Endothelial cell (in vitro differentiated cells): ENCODE measurements around the gene MMP24. TPM values are rescaled to one million over a fixed set of nuclear protein-coding genes. Genes with fewer than 3 reads are reported as not detected.

ENCODE experiments used
- DNase-seq: peaks from one replicate; pipeline ENCODE4 v3.0.0; 2021; ENCODE audit warnings: low spot score
- H3K27ac Mint-ChIP-seq: one replicate; pipeline ENCODE4 v1.8.0; 2021; ENCODE audit warnings: mixed read lengths, inconsistent platforms; ENCODE audit not compliant: unreplicated experiment
- H3K27me3 Mint-ChIP-seq: one replicate; pipeline ENCODE4 v1.8.0; 2021; ENCODE audit warnings: mild to moderate bottlenecking, moderate library complexity, mixed read lengths, inconsistent platforms; ENCODE audit not compliant: unreplicated experiment
- H3K36me3 Mint-ChIP-seq: one replicate; pipeline ENCODE4 v1.8.0; 2021; ENCODE audit warnings: mild to moderate bottlenecking, low read depth, mixed read lengths, inconsistent platforms; ENCODE audit not compliant: unreplicated experiment
- H3K4me1 Mint-ChIP-seq: one replicate; pipeline ENCODE4 v1.8.0; 2021; ENCODE audit warnings: mild to moderate bottlenecking, mixed read lengths, inconsistent platforms; ENCODE audit not compliant: unreplicated experiment
- H3K4me3 Mint-ChIP-seq: one replicate; pipeline ENCODE4 v1.8.0; 2021; ENCODE audit warnings: mild to moderate bottlenecking, mixed read lengths, inconsistent platforms; ENCODE audit not compliant: unreplicated experiment
- H3K9me3 Mint-ChIP-seq: one replicate; pipeline ENCODE4 v1.8.0; 2021; ENCODE audit warnings: mixed read lengths, inconsistent platforms; ENCODE audit not compliant: unreplicated experiment
- total RNA-seq: library from RNA; stranded (reverse); fragmentation: NEBNext Ultra II Directional; extraction: Animal tissue kit (Norgen Biotek cat#: 25700); gene quantifications from one replicate; pipeline ENCODE4 v1.2.1, GENCODE V29; 2021; ENCODE audit not compliant: unreplicated experiment
- TF ChIP-seq, protein P1 (sequence below): fragments of 200-600 bp; sonication (generic); IDR thresholded peaks from one replicate; pipeline ENCODE4 v1.5.0; 2021; ENCODE audit warnings: antibody characterized with exemption; ENCODE audit not compliant: unreplicated experiment

MMP24 gene
- total RNA-seq, 1 donor from 2014 or later: 9.1 TPM

DNA sequence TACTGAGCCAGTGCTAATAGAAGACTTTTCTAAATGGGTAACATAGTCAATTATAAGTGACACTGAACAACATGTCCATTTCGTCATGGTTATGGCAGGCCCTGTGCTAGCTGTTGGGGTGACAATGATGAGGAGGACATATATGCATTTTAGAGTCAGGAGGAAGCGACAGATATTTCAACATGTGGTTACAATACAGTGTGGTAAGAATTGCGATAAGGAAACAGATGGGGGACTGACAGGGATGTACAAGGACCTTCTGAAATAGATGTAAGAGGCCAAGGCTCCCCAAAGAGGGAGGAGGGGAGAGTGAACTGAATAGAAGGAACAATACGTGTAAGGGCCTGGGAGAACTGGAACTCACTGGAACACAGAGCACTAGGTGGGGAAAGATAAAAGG lies 11.7 kb downstream of the MMP24 start:
- Mint-ChIP-seq H3K9me3 (no peaks in the 10 kb centered on the region), H3K27me3 (peaks cover 8% of the 10 kb centered on the region), H3K4me1 (peaks cover 20% of the 10 kb centered on the region), H3K27ac (no peak overlapping the region), H3K4me3 (no peak overlapping the region), H3K36me3 (peaks cover 6% of the 10 kb centered on the region)
- TF ChIP-seq, protein P1, sequence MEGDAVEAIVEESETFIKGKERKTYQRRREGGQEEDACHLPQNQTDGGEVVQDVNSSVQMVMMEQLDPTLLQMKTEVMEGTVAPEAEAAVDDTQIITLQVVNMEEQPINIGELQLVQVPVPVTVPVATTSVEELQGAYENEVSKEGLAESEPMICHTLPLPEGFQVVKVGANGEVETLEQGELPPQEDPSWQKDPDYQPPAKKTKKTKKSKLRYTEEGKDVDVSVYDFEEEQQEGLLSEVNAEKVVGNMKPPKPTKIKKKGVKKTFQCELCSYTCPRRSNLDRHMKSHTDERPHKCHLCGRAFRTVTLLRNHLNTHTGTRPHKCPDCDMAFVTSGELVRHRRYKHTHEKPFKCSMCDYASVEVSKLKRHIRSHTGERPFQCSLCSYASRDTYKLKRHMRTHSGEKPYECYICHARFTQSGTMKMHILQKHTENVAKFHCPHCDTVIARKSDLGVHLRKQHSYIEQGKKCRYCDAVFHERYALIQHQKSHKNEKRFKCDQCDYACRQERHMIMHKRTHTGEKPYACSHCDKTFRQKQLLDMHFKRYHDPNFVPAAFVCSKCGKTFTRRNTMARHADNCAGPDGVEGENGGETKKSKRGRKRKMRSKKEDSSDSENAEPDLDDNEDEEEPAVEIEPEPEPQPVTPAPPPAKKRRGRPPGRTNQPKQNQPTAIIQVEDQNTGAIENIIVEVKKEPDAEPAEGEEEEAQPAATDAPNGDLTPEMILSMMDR: no peak
- no peak for DNase-seq

DNA sequence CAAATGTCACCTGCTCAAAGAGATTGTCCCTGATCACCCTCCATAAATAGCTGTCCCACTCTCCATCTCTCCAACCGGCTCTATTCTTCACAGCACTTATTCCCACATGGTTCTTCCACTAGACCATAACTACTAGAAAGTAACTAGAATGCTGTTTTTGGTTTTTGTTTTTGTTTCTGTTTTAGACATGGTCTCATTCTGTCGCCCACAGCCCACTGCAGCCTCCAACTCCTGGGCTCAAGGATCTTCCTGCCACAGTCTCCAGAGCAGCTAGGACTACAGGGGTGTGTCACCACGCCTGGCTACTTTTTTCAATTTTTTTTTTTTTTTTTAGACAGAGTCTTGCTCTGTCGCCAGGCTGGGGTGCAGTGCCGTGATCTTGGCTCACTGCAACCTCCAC lies 12.2 kb downstream of the MMP24 start:
- peaks cover 6% of the 10 kb centered on the region for H3K27me3 Mint-ChIP-seq
- TF ChIP-seq, protein P1: no peak
- H3K4me3 Mint-ChIP-seq: no peak overlapping the region
- no peak overlapping the region for H3K27ac Mint-ChIP-seq
- H3K9me3 Mint-ChIP-seq: no peaks in the 10 kb centered on the region
- H3K36me3 Mint-ChIP-seq: peaks cover 6% of the 10 kb centered on the region
- no peak for DNase-seq
- H3K4me1 Mint-ChIP-seq: peaks cover 20% of the 10 kb centered on the region

DNA sequence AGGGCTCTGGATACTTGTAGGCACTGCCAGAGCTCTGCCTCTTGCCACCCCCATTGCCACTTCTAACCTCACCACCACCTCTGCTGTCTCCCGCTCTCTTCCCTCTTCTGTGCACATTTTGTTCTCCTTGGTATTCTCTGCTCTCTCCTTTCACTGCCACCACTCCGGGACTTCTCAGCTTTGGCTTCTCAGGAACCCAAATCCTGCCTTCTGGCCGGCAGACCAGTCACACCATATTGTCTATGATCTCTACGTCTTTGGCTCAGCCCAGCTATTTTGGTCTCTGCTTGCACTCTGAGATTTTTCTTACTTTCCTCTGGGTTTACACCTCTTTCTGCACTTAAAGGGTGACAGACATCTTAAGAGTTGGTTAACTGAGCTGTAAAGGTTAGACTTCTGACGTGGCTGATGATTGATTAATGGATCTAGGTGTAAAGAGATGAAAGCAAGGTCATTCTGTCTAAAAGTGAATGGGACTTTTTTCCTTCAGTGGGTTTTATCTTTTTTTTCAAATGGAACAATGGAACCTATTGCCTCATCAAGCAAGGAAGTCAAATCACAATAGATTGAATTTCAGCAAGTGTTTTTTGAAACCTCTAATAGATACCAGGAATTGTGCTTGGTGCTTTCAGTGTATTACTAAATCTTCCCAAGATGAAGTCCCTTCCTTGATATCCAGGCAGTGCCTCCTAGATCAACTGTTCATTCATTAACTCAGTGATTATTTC lies 13.8 kb downstream of the MMP24 start:
- Mint-ChIP-seq H3K27me3 (peaks cover 6% of the 10 kb centered on the region), H3K36me3 (peaks cover 6% of the 10 kb centered on the region), H3K9me3 (no peaks in the 10 kb centered on the region), H3K4me1 (peaks cover 20% of the 10 kb centered on the region), H3K27ac (no peak overlapping the region), H3K4me3 (no peak overlapping the region)
- DNase-seq: no peak
- TF ChIP-seq, protein P1: no peak

DNA sequence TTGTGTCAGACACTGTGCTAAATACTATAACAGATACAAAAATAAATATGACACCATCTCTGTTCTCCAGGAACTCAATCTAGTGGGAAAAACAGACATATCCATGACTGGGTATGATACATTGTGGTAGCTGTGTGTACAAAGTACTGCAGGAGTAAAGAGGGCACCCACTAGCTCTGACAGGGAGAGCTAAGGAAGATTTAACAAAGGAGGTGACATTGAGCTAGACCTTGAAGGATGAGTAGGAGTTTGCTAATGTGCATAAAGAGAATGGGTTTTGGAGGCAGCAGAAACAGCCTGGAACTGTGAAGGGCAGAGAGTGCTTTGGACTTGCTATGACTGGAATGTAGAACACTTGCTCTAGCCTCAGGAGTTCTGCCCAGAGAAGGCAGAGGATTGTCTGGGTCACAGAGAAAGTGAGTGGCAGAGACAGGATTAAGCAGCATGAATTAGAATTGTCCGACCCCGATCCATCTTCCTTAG lies 14.4 kb downstream of the MMP24 start:
- Mint-ChIP-seq H3K27ac (no peak overlapping the region), H3K4me1 (peaks cover 20% of the 10 kb centered on the region), H3K9me3 (no peaks in the 10 kb centered on the region), H3K4me3 (no peak overlapping the region), H3K36me3 (peaks cover 6% of the 10 kb centered on the region), H3K27me3 (peaks cover 6% of the 10 kb centered on the region)
- no peak for DNase-seq
- TF ChIP-seq, protein P1: no peak

DNA sequence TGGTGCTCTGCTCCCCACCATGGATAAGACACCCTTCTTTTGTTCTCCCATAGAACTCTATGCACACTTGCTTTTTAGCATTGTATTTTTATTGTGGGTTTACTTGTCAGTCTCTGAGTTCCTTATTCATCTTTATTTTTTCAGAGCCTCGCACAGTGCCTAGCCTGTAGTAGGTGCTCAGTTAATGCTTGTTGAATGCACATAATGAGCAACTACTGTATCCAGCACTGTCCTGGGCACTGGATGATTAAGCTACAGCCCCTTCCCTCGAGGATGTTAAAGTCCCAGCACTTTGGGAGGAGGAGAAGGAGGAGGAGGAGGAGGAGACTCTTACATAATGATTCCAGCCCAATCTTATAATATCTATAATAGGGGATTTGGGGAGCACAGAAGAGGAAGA lies 16.8 kb downstream of the MMP24 start:
- Mint-ChIP-seq H3K27ac (no peak overlapping the region), H3K36me3 (peaks cover 10% of the 10 kb centered on the region), H3K9me3 (no peaks in the 10 kb centered on the region), H3K4me1 (peaks cover 22% of the 10 kb centered on the region), H3K27me3 (peaks cover 9% of the 10 kb centered on the region), H3K4me3 (no peak overlapping the region)
- TF ChIP-seq, protein P1: no peak
- no peak for DNase-seq
